ENCODE data around the gene GRM3.

- TF ChIP-seq POLR2A (IDR thresholded peaks at IDR 0.05) = no peak
- TF ChIP-seq, protein P1, sequence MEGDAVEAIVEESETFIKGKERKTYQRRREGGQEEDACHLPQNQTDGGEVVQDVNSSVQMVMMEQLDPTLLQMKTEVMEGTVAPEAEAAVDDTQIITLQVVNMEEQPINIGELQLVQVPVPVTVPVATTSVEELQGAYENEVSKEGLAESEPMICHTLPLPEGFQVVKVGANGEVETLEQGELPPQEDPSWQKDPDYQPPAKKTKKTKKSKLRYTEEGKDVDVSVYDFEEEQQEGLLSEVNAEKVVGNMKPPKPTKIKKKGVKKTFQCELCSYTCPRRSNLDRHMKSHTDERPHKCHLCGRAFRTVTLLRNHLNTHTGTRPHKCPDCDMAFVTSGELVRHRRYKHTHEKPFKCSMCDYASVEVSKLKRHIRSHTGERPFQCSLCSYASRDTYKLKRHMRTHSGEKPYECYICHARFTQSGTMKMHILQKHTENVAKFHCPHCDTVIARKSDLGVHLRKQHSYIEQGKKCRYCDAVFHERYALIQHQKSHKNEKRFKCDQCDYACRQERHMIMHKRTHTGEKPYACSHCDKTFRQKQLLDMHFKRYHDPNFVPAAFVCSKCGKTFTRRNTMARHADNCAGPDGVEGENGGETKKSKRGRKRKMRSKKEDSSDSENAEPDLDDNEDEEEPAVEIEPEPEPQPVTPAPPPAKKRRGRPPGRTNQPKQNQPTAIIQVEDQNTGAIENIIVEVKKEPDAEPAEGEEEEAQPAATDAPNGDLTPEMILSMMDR (IDR thresholded peaks at IDR 0.05) = no peak
- no peak for TF ChIP-seq POLR2AphosphoS5 (IDR thresholded peaks at IDR 0.05)
These were observed 10.4 kb downstream of the GRM3 start for GRCh38 chr7:86653919-86654659.
